ENCODE results near the gene MVP. TPM values are rescaled to one million over a fixed set of nuclear protein-coding genes. Genes with fewer than 3 reads are reported as not detected.
"Not testable (repeated sequence)": the region's sequence is repeated elsewhere in the genome, so short reads cannot be mapped to it uniquely, and the experiment has no call there.

The MVP gene
- total RNA-seq, 2 donors from 2014 or later, result 86.1 to 180 TPM

- ATAC-seq, result peak in 1 of 2 donors; percentile 22
- H3K4me3 Mint-ChIP-seq, result peak overlapping the region; percentile 98
- peaks cover 36 to 37% of the 10 kb centered on the region in 2 donors for H3K4me1 Mint-ChIP-seq (ENCODE audit: low read depth in 2 of 2)
- no peaks in the 10 kb centered on the region for H3K9me3 Mint-ChIP-seq
- peaks cover 5% of the 10 kb centered on the region for H3K36me3 Mint-ChIP-seq
- no peak for DNase-seq (ENCODE audit: low spot score)
- H3K27me3 Mint-ChIP-seq, result no peaks in the 10 kb centered on the region
- H3K27ac Mint-ChIP-seq, result peak overlapping the region; percentile 81 to 92
Observed at GRCh38 chr16:29790949-29791844, 29.1 kb upstream of the MVP start.

DNA sequence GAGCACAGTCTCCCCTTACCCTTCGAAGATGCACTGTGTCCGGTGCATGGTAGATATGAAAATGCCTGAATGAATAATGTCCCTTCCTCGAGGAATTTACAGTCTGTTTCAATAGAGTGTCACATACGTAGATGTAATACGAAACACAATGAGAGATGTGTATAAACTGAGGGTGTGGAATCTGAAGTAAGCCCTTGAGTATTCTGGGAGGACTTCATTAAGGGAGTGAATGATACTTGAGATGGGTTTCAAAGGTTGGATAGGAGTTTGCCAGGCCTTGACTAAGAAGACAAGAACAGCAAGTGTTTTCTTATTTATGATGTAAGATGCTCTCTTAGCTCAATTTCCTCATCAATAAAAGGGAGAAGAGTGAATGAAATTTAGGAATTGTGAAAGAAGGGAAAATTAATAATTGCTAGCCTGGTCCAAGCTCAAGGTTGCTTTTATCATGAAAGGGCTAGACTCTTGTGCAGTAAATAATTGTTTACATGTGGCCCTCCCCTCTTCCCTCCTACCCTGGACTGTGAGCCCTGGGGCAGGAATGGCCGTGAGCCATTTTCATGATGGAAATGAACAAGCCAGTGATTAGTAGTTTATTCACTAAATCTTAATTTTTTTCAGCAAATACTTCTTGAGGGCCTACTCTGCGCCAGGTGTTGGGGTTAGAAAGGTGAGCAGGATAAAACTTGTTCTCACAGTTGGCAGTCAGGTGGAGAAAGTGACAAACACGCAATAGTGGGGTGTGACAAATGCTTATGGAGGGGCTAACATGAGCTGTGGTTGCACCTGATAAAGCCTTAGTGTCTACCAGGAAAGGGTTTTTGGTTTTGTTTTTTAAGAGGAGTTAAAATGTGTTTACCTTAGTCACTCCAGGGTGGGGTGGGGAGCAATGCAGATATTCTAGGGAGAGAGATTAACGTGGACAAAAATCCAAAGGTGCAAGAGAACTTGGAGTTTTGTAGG lies 28.1 kb upstream of the MVP start:
- H3K27ac Mint-ChIP-seq, result peak overlapping the region; percentile 81 to 92
- peak overlapping the region; percentile 98 for H3K4me3 Mint-ChIP-seq
- no peak for ATAC-seq
- H3K9me3 Mint-ChIP-seq, result no peaks in the 10 kb centered on the region
- H3K36me3 Mint-ChIP-seq, result peaks cover 5% of the 10 kb centered on the region
- peaks cover 36 to 37% of the 10 kb centered on the region in 2 donors for H3K4me1 Mint-ChIP-seq (ENCODE audit: low read depth in 2 of 2)
- H3K27me3 Mint-ChIP-seq, result no peaks in the 10 kb centered on the region
- no peak for DNase-seq (ENCODE audit: low spot score)

GRCh38 chr16:29793153-29793552 lies 27.1 kb upstream of the MVP start:
- not testable (repeated sequence) for ATAC-seq; H3K9me3 Mint-ChIP-seq; H3K27me3 Mint-ChIP-seq; DNase-seq (ENCODE audit: low spot score)
- peak overlapping the region in 1 of 2 donors; percentile 92 for H3K27ac Mint-ChIP-seq
- peak overlapping the region; percentile 98 for H3K4me3 Mint-ChIP-seq
- peaks cover 10% of the 10 kb centered on the region for H3K36me3 Mint-ChIP-seq
- H3K4me1 Mint-ChIP-seq (ENCODE audit: low read depth in 2 of 2), result peaks cover 36 to 37% of the 10 kb centered on the region in 2 donors

GRCh38 chr16:29794231-29794710 lies 26.0 kb upstream of the MVP start:
- DNase-seq (ENCODE audit: low spot score), result no peak
- ATAC-seq, result no peak
- Mint-ChIP-seq H3K27me3 (no peaks in the 10 kb centered on the region), H3K4me3 (no peak overlapping the region), H3K9me3 (no peaks in the 10 kb centered on the region), H3K36me3 (peaks cover 17% of the 10 kb centered on the region), H3K27ac (peak overlapping the region in 1 of 2 donors; percentile 19), H3K4me1 (ENCODE audit: low read depth in 2 of 2) (peaks cover 36 to 37% of the 10 kb centered on the region in 2 donors)

GRCh38 chr16:29802416-29802935 lies 17.8 kb upstream of the MVP start:
- ATAC-seq, result no peak
- Mint-ChIP-seq H3K27me3 (no peaks in the 10 kb centered on the region), H3K4me1 (ENCODE audit: low read depth in 2 of 2) (peaks cover 18% of the 10 kb centered on the region in 2 donors), H3K27ac (peak overlapping the region; percentile 98 to 99), H3K9me3 (no peaks in the 10 kb centered on the region), H3K4me3 (no peak overlapping the region), H3K36me3 (peaks cover 17% of the 10 kb centered on the region)
- DNase-seq (ENCODE audit: low spot score), result no peak

- no peak for DNase-seq (ENCODE audit: low spot score)
- Mint-ChIP-seq H3K4me1 (ENCODE audit: low read depth in 2 of 2) (peaks cover 31 to 32% of the 10 kb centered on the region in 2 donors), H3K27ac (peak overlapping the region; percentile 98 to 99), H3K4me3 (peak overlapping the region; percentile 99), H3K36me3 (peaks cover 12% of the 10 kb centered on the region), H3K9me3 (no peaks in the 10 kb centered on the region), H3K27me3 (no peaks in the 10 kb centered on the region)
- ATAC-seq, result no peak
Observed at GRCh38 chr16:29804020-29804419, 16.2 kb upstream of the MVP start.

DNA sequence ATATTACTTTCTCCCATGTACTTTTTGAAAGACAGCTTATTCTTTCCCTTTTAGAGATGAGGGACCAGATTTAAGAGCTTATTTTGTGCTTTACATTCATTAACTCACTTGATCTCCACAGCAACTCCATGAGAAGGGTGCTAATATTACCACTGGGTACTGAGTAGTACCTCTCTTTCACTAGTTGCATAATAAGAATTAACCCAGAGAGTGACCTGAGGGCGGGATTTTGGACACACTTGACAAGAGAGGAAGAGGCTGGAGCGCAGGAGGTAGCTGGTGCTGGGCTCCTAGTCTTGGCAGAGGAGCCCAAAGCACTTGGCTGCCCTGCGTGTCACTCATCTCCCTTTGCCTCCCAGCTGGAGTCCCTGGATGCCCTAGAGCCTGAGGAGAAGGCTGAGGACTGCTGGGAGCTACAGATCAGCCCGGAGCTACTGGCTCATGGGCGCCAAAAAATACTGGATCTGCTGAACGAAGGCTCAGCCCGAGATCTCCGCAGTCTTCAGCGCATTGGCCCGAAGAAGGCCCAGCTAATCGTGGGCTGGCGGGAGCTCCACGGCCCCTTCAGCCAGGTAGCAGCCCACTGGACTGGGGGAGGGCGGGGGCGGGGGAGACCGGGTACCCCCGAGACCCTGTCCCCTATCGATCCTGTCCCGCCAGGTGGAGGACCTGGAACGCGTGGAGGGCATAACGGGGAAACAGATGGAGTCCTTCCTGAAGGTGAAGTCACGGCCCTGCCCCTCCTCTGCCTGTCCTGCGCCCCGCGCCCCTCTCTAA lies 15.6 kb upstream of the MVP start:
- no peak for DNase-seq (ENCODE audit: low spot score)
- H3K36me3 Mint-ChIP-seq, result peaks cover 12% of the 10 kb centered on the region
- no peaks in the 10 kb centered on the region for H3K27me3 Mint-ChIP-seq
- peak overlapping the region; percentile 99 for H3K4me3 Mint-ChIP-seq
- no peaks in the 10 kb centered on the region for H3K9me3 Mint-ChIP-seq
- peak overlapping the region; percentile 98 to 99 for H3K27ac Mint-ChIP-seq
- ATAC-seq, result no peak
- peaks cover 31 to 32% of the 10 kb centered on the region in 2 donors for H3K4me1 Mint-ChIP-seq (ENCODE audit: low read depth in 2 of 2)

DNA sequence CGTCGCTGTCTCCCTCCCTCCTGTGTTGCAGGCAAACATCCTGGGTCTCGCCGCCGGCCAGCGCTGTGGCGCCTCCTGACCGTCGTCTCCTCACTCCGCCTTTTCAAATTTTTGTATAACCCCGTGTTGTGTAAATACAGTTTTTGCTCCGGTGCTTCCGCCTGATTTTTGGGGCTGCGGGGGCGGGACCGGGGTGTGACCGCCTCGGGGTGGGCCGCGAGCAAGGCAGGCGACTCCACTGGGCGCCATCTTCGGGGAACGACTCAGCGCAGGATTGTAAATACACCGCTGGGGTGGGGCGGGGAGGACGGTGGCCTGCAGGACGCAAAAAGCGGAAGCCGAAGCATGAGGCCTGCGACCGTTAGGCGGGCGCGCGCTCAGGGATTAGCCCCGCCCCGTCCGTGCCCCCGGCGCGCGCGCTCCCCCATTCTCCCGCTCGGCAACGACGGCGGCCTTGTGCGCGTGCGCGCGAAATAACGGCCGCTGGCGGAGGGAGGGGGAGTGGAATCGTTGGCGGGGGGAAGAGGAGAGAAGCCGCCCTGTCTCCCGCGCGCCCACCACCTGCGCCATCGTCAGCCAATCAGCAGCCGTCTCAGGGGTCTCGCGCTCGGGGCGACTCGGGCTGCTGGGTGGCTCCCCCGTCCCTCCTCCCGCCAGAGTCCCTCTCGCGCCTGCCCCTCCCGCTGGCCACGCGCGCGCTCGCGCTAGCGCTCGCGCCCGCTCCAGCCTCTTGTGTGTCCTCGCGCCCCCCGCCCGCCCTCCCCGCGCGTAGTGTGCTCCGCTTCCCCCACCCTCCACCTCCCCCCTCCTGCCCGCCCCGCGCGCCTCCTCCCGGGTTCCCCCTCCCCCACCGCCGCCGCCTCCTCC lies 14.8 kb upstream of the MVP start:
- Mint-ChIP-seq H3K27me3 (no peaks in the 10 kb centered on the region), H3K4me3 (peak overlapping the region; percentile 99), H3K36me3 (peaks cover 12% of the 10 kb centered on the region), H3K9me3 (no peaks in the 10 kb centered on the region), H3K4me1 (ENCODE audit: low read depth in 2 of 2) (peaks cover 36% of the 10 kb centered on the region in 2 donors), H3K27ac (peak overlapping the region; percentile 98 to 99)
- DNase-seq (ENCODE audit: low spot score), result peak; percentile 99
- peak; percentile 82 to 86 for ATAC-seq

DNA sequence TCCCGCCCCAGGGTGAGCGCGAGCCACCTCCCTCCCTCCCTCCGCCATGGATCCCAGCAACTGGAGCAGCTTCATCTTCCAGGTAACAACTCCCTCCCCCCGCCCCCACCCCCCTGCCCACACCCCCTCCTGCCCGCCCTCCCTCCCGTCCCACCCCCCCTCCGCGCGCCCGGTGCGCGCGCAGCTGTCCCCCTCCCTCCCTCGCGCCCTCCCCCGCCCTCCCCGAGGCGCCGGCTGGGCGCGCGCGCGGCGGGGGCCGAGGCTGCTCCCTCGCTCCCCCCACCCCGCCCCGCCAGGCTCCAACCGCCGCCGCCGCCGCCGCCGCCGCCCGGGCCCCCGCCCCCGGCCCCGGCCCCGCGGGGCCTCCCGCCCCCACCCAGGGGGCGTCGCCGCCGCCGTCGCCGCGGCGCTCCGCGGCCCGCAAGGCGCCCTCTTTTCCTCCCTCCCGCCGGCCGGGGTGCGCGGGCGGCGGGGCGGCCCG lies 14.1 kb upstream of the MVP start, which contains the start of gene MAZ:
Gene MAZ, plus strand, starts transcription at position 431 of the 481 bp plus-strand sequence. CDS start 173 bp downstream, outside the sequence.
- DNase-seq (ENCODE audit: low spot score), result peak; percentile 83
- H3K36me3 Mint-ChIP-seq, result peaks cover 12% of the 10 kb centered on the region
- peak within 1 kb of the TSS; percentile 99 for H3K4me3 Mint-ChIP-seq
- peak; percentile 22 to 33 for ATAC-seq
- no peaks in the 10 kb centered on the region for H3K27me3 Mint-ChIP-seq
- H3K27ac Mint-ChIP-seq, result peak within 1 kb of the TSS; percentile 98 to 99
- no peaks in the 10 kb centered on the region for H3K9me3 Mint-ChIP-seq
- H3K4me1 Mint-ChIP-seq (ENCODE audit: low read depth in 2 of 2), result peaks cover 42 to 43% of the 10 kb centered on the region in 2 donors

DNA sequence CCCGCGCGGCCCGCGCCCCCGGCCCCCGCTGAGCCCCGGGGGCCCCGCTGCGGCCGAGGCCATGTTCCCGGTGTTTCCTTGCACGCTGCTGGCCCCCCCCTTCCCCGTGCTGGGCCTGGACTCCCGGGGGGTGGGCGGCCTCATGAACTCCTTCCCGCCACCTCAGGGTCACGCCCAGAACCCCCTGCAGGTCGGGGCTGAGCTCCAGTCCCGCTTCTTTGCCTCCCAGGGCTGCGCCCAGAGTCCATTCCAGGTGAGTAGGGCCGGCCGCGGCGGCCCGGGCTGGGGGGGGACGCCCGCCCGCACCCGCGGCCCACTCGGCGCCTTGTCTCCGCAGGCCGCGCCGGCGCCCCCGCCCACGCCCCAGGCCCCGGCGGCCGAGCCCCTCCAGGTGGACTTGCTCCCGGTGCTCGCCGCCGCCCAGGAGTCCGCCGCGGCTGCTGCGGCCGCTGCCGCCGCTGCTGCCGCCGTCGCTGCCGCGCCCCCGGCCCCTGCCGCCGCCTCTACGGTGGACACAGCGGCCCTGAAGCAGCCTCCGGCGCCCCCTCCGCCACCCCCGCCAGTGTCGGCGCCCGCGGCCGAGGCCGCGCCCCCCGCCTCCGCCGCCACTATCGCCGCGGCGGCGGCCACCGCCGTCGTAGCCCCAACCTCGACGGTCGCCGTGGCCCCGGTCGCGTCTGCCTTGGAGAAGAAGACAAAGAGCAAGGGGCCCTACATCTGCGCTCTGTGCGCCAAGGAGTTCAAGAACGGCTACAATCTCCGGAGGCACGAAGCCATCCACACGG lies 13.4 kb upstream of the MVP start:
- no peak for ATAC-seq
- Mint-ChIP-seq H3K36me3 (peaks cover 7% of the 10 kb centered on the region), H3K27ac (peak overlapping the region; percentile 93 to 97), H3K4me3 (peak overlapping the region; percentile 99), H3K4me1 (ENCODE audit: low read depth in 2 of 2) (peaks cover 49% of the 10 kb centered on the region in 2 donors), H3K27me3 (no peaks in the 10 kb centered on the region), H3K9me3 (no peaks in the 10 kb centered on the region)
- no peak for DNase-seq (ENCODE audit: low spot score)

GRCh38 chr16:29807426-29808218 lies 12.6 kb upstream of the MVP start:
- ATAC-seq (peak; percentile 26 to 56), DNase-seq (ENCODE audit: low spot score) (peak; percentile 92)
- peak overlapping the region; percentile 93 to 97 for H3K27ac Mint-ChIP-seq
- peaks cover 7% of the 10 kb centered on the region for H3K36me3 Mint-ChIP-seq
- peak overlapping the region; percentile 99 for H3K4me3 Mint-ChIP-seq
- H3K9me3 Mint-ChIP-seq, result no peaks in the 10 kb centered on the region
- H3K4me1 Mint-ChIP-seq (ENCODE audit: low read depth in 2 of 2), result peaks cover 49 to 52% of the 10 kb centered on the region in 2 donors
- no peaks in the 10 kb centered on the region for H3K27me3 Mint-ChIP-seq

All from natural killer cell treated with Interleukin-12 subunit alpha and Interleukin-12 subunit beta and Interleukin-15 and Interleukin-18, amount 100 ng/mL, for 72 hours (primary cell).